COR-L47 (cell line): Measurements from ENCODE around the gene CLCNKB.
A peak's percentile ranks its signal among the peaks of the same experiment; 100 is the strongest.
"Not testable (repeated sequence)": the region's sequence is repeated elsewhere in the genome, so short reads cannot be mapped to it uniquely, and the experiment has no call there.

Experiments used
- DNase-seq: peaks from one replicate; lab custom pipeline; 2025; lab: John Stamatoyannopoulos, UW

The CLCNKB gene

GRCh38 chr1:16061266-16061665, 17.7 kb downstream of the CLCNKB start:
- no peak for DNase-seq

DNA sequence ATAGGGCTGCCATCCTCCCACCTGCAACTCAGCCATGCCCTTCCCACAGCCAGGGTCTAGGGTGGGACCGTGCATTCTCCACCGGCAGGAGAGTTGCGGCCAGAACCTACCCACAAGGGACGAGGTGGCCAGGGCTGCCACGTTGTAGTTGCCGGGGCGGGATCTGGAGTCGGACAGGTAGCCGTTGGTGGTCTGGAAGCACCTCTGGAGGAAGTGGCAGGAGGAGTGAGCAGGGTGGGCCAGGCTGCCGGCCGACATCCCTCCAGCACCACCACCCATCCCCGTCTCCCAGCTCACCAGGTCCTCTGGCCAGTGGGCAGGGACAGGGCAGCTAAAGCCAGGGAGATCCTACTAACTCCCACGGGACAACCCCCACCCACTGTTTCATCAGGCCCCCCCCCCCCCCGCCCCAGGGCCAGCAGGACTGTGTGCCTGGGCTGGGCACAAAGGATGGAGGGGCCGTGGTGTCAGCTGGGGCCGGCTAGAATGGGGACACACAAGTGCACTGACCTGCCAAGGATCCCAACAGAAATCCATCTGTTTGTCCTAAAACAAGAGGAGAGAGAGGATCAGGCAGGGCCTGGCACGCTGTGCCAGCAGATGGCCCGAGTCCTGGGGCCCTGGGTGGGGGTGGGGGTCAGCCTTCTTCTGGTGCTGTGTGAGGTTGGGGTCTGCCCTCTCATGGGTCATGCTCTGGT, 18.6 kb downstream of the CLCNKB start:
- not testable (repeated sequence) for DNase-seq

DNA sequence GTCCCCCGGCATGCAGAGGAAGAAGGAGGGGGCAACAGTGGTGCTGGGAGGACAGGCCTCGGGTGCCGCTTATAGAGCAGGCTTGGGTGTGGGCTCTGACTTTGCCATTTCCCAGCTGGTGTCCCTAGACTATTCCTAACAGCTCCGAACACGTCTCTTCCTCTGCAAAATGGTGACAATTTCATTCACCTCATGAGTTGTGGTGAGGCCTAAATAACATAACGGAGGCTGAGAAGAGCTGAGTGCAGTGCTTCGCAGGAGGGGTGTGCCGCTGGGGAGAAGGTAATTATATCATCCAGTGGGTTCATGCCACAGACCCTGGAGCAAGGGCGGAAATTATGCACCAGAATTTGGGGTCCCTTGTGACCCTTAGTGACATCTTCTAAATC, 19.1 kb downstream of the CLCNKB start:
- not testable (repeated sequence) for DNase-seq

- no peak for DNase-seq
Measured at GRCh38 chr1:16063226-16063829, 19.7 kb downstream of the CLCNKB start.

GRCh38 chr1:16063921-16064320, 20.3 kb downstream of the CLCNKB start:
- no peak for DNase-seq

- DNase-seq: no peak
Measured at GRCh38 chr1:16064536-16065268, 21.1 kb downstream of the CLCNKB start.

- no peak for DNase-seq
Measured at GRCh38 chr1:16065269-16065576, 21.6 kb downstream of the CLCNKB start.

- no peak for DNase-seq
Measured at GRCh38 chr1:16066245-16066644, 22.7 kb downstream of the CLCNKB start.

DNA sequence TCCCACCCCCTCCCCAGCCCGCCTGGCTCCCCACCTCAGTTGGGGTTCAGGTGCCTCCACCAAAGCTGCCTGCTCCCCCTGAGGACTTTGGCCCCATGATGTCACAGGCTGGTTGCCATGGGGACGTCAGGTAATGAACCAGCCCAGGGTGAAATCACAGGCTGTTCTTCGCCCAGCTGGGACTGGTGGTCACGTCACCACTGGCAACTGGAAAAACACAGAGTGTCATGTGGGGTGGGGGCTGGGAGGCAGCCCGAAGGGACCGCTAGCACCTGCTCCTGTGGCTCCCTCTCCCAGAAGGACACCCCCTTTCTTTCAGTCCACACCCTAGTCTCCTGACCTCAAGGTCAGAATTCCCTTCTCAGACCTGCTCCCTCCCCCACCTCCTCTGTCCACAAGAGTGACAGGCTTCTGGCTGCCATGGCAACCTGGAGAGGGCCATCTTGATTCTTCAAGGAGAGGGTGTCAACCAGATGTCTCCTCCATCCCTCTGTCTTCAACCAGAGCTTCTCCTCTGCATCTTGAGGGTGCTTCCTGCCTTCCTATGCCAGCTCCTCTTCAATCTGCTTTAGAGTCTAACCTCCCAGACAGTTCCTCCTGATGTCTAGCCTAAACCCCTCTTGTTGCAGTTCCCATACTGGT, 23.7 kb downstream of the CLCNKB start:
- peak; percentile 25 for DNase-seq

DNA sequence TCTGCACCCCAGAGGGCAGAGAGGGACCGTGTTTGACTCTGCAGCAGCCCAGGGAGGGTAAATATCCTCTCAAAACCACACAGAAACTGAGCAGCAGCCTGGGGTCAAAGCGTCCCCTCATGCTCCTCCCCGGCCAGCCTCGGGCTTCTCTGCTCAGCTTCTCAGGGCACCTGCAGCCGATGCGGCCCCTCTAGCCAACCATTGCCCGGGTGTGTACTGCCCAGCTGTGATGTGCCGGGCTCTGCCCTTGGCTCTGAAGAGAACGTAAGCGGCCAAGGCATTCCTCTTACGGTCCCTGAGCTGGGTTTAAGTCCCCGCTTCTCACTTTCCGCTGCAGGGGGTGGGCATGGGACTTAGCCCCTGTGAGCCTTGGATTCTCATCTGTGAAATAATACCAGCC, 24.4 kb downstream of the CLCNKB start:
- no peak for DNase-seq

GRCh38 chr1:16068356-16069270, 25.0 kb downstream of the CLCNKB start:
- DNase-seq: no peak

DNA sequence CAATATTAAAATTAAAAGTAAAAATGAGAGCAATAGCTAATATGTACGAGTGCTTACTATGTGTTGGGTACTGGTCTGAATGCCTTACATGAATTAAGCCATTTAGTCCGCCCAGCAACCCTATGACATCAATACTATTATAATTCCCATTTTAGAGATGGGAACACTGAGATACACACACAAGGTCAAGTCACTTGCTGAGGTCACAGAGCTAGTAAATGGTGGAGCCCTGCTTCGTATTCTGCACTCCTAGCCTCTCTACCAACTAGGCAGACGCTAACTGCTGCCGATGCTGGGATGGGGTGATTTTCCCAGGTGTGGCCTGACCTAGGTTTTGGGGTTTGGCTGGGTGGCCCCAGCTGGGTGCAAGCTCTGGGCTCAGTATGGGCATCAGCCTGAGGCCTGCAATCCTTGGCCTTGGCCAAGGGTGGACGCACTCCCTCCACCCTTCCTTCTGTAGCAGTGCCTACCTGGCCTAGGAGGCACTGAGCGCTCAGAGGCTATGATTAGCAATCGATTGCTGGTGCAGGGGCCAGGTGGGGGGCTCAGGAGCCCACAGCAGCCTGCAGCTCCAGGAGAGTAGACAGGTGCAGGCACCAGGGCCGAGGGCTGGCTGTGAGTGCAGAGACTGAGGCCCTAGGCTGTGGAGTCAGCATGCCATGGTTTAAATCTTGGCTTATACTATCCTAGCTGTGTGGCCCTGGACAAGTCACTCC, 27.2 kb downstream of the CLCNKB start:
- DNase-seq: no peak

GRCh38 chr1:16071614-16072013, 28.0 kb downstream of the CLCNKB start:
- DNase-seq: no peak

GRCh38 chr1:16072095-16072494, 28.5 kb downstream of the CLCNKB start:
- DNase-seq: no peak

GRCh38 chr1:16072616-16073484, 29.3 kb downstream of the CLCNKB start:
- peak; percentile 26 for DNase-seq

DNA sequence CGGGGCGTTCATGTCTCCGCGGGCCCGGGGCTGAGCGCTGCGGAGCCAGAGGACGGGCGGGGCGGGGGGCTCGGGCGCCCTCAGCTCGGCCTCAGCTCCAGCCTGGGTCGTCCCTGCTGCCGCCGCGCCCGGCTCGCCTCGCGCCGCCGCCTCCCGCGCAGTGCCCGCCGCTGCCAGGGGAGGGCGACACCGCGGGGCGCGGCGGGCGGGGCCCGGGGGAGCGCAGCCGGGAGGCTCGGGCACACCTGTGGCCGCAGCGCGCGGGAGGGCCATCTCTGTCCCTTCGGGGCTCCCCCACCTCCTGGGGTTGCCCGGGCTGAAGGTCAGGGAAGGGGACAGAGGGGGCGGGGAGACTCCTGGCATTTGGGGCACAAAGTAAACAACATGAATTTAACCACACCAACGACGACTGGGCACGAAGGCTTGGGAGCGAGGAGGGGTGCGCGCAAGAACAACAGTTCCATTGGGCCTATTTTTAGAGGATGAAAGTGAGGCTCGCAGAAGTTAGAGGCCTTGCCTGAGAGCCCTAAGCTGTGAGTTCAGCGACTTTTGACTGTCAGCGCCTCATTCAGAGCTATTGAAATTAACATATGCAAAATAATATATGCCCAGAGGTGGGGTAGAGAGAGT, 30.0 kb downstream of the CLCNKB start, which contains the start of gene FAM131C:
TSS of gene FAM131C (minus strand) at position 162 of the 630 bp plus-strand sequence. CDS start 209 bp downstream, outside the sequence.
- DNase-seq: peak; percentile 30

GRCh38 chr1:16074217-16074616, 30.6 kb downstream of the CLCNKB start:
- DNase-seq: no peak

DNA sequence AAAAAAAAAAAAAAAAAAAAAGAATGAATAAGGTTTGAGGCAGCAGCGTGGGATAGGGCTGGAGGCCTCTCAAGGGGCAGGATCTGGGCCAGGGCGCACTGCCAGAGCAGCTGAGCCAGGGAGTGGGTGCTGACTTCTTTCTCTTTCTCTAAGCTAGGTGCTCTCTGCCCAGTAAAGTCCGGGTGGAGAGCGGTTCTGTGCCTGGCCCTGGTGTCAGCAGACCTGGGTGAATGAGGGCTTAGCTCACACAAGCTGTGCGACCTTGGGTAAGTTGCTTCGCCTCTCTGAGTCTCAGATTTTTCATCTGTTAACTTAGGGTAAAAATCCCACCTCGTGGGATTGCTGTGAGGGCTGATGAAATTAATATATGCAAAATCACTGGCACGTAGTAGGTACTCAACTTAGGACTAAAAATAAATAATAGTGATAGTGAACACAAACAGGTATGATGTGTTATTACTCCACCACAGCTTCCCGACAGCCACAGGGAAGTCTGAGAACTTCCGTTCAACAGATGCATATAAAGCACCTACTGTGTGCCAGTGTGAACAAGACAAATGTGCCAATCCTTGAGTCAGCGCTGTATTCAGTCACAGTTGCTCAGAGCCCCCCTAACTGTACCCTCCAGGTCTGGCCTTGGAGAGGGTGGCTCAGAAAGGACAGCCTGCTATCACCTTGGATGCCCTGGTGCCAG, 31.9 kb downstream of the CLCNKB start:
- DNase-seq: no peak
